H54 (cell line): ENCODE measurements around the gene PEAK1.

Experiments
- DNase-seq: peaks from one replicate; pipeline ENCODE4 v3.0.0; 2011; ENCODE audit warnings: low spot score, mixed read lengths; ENCODE audit not compliant: insufficient read length
- FAIRE-seq: peaks from 3 replicates; lab custom pipeline; 2011; peaks lifted over from hg19 to GRCh38; lab: Jason Lieb, UNC
- POLR2A ChIP-seq: IDR thresholded peaks from 2 replicates; pipeline ENCODE4 v1.6.1; 2011; ENCODE audit warnings: low read depth, mild to moderate bottlenecking, low read length

PEAK1 gene

GRCh38 chr15:77402740-77403379 is 17.0 kb downstream of the PEAK1 start:
- no peak for DNase-seq
- FAIRE-seq = peak; percentile 15
- TF ChIP-seq POLR2A = no peak

GRCh38 chr15:77400258-77400657 is 19.6 kb downstream of the PEAK1 start:
- no peak for DNase-seq
- FAIRE-seq = no peak
- TF ChIP-seq POLR2A = no peak

GRCh38 chr15:77398927-77399326 is 21.0 kb downstream of the PEAK1 start:
- no peak for FAIRE-seq
- no peak for DNase-seq
- no peak for TF ChIP-seq POLR2A

- TF ChIP-seq POLR2A = no peak
- DNase-seq (no peak), FAIRE-seq (no peak)
These were observed 23.2 kb downstream of the PEAK1 start for GRCh38 chr15:77396692-77397091.

- no peak for FAIRE-seq
- no peak for DNase-seq
- TF ChIP-seq POLR2A = no peak
These were observed 24.7 kb downstream of the PEAK1 start for GRCh38 chr15:77395013-77395774.

- DNase-seq = no peak
- TF ChIP-seq POLR2A = no peak
- peak; percentile 84 for FAIRE-seq
These were observed 26.4 kb downstream of the PEAK1 start for GRCh38 chr15:77393471-77393840.

GRCh38 chr15:77392762-77393470 is 27.0 kb downstream of the PEAK1 start:
- no peak for TF ChIP-seq POLR2A
- DNase-seq = no peak
- no peak for FAIRE-seq

- no peak for TF ChIP-seq POLR2A
- FAIRE-seq (no peak), DNase-seq (no peak)
These were observed 28.4 kb downstream of the PEAK1 start for GRCh38 chr15:77391372-77391951.

- FAIRE-seq (no peak), DNase-seq (no peak)
- no peak for TF ChIP-seq POLR2A
These were observed 32.4 kb downstream of the PEAK1 start for GRCh38 chr15:77387365-77388105.

- FAIRE-seq = no peak
These were observed 33.3 kb downstream of the PEAK1 start for GRCh38 chr15:77386626-77387025.

GRCh38 chr15:77384589-77385359 is 35.1 kb downstream of the PEAK1 start:
- no peak for TF ChIP-seq POLR2A
- no peak for DNase-seq
- no peak for FAIRE-seq

More at GRCh38 chr15:77386626-77387025, 33.3 kb downstream of the PEAK1 start:
- no peak for DNase-seq
- no peak for TF ChIP-seq POLR2A

- TF ChIP-seq POLR2A = no peak
- no peak for FAIRE-seq
- no peak for DNase-seq
These were observed 35.8 kb downstream of the PEAK1 start for GRCh38 chr15:77384086-77384485.

GRCh38 chr15:77380033-77380432 is 39.9 kb downstream of the PEAK1 start:
- FAIRE-seq (no peak), DNase-seq (no peak)
- no peak for TF ChIP-seq POLR2A
